GM12872 (cell line): Measurements from ENCODE around the gene SASH3.
A peak's percentile ranks its signal among the peaks of the same experiment; 100 is the strongest.

Source experiments
- CTCF ChIP-seq: IDR thresholded peaks from 3 replicates; pipeline ENCODE4 v1.5.1; 2011; ENCODE audit warnings: low read depth, mild to moderate bottlenecking, low read length, moderate library complexity; ENCODE audit not compliant: insufficient read depth

SASH3 gene

DNA sequence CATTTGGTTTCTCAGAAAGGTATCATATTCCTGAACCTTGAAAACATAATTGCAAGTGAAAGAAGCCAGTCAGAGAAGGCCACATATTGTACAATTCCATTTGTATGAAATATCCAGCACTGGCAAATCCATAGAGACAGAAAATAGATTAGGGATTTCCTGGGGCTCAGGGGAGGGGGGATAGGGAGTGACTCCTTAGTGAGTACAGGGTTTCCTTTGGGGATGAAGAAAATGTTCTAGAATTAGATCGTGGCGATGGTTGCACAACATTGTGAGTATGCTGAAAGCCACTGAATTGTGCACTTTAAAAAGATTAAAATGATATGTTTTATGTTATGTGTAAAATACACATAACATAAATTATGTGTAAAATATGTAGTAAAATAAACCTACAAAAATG is 30.7 kb upstream of the SASH3 start:
- TF ChIP-seq CTCF = no peak

DNA sequence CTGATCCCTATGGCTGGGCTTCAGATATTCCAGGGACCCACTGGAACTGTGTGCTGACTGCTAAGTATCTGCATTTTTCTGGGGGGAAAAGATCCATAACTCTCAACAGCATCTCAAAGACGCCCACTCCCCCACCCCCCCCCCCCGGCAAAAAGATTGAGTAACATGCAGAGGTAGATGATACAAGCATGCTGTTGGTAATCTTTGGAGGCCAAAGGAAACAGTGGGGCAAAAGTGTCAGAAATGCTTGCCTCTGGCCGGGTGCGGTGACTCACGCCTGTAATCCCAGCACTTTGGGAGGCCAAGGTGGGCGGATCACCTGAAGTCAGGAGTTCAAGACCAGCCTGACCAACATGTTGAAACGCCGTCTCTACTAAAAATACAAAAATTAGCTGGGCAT is 28.8 kb upstream of the SASH3 start:
- TF ChIP-seq CTCF = no peak

GRCh38 chrX:129754056-129755024 is 25.4 kb upstream of the SASH3 start:
- TF ChIP-seq CTCF = peak; percentile 80

DNA sequence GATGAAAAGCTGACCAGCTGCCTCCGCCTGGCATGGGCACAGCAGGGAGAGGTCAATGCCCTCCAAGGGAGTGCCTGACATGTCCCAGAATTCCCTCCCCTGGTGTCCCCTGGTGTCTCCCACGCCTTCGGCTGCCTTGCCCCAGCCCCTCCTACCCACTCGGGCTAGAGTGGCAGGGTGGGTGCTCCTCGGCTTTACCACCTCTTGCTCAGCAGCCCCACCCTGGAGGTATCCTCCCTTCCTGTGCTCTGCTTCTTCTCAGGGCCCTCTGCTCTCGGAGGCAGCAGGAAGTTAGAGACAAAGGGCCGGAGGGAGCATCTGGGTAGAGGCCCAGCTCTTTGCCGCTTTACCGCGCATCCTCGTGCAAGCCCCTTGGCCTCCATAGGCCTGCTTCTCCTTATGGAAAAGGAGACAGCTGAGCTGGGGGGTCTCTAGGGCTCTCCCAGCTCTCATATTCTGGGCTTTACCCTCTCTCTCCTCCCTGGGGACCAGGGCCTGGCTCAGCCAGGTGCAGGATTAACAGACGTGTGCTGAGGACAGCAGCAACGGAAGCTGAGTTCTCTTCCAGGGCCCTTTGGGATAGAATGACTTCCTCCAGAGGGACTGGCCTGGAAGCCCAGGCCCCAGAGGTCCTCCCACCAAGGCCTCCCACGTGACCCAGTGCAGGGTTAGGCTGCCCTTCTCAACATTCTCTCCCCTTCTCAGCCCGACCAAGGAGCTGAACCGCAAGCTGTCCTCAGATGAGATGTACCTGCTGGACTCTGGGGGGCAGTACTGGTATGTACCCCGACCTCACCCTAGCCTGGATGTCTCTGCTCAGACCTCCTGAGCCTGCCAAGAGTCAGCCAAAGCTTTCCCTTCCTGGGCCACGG is 23.7 kb upstream of the SASH3 start:
- peak; percentile 55 for TF ChIP-seq CTCF

- no peak for TF ChIP-seq CTCF
Observed at GRCh38 chrX:129759576-129760061, 20.1 kb upstream of the SASH3 start.

DNA sequence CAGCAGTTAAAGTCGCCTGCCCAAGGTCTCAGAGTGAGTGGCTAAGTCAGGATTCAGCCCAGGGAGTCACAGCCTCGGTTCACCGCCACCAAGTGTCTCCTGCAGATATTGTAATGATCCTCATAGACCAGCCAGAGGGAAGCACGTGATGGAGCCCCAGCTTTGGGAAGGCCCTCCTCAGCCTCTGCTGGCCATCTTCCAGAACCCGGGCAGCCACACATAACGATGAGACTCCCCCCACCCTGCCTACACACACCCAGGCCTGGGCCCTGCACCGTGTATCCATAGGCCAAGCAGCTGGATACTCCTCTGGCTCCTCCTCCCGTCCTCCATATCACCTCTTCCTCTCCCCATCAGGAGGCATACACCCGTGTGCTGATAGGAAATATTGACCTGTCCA is 19.6 kb upstream of the SASH3 start:
- TF ChIP-seq CTCF = no peak

- TF ChIP-seq CTCF = no peak
Observed at GRCh38 chrX:129760981-129761380, 18.8 kb upstream of the SASH3 start.
